Tibial artery (tissue), 4 donors: Measurements from ENCODE around the gene RFX5.
A peak's percentile ranks its signal among the peaks of the same experiment; 100 is the strongest.
"Not testable (repeated sequence)": the region's sequence is repeated elsewhere in the genome, so short reads cannot be mapped to it uniquely, and the experiment has no call there.

Source experiments
- DNase-seq, 2 donors: peaks; one replicate each; pipeline ENCODE4 v3.0.0-alpha.2; 2019
- H3K27ac ChIP-seq, 2 donors: fragments of 200-600 bp; sonication (generic) in 1 of 2; 1 replicate in 1 of 2; 2 replicates in 1 of 2; pipeline ENCODE4 v1.5.1; 2018 to 2019; ENCODE audit warnings: mild to moderate bottlenecking in 1 of 2
- H3K27me3 ChIP-seq, 2 donors: fragments of 200-600 bp; sonication (generic) in 1 of 2; one replicate each; pipeline versions ENCODE4 v1.5.1 to v1.6.0; 2016 to 2019
- H3K36me3 ChIP-seq, 3 donors: fragments of 200-600 bp; sonication (generic) in 2 of 3; one replicate each; pipeline ENCODE4 v1.5.1; 2016 to 2019; ENCODE audit warnings: mild to moderate bottlenecking in 2 of 3
- H3K4me1 ChIP-seq, 4 donors: fragments of 200-600 bp; sonication (generic) in 2 of 4; 1 replicate in 3 of 4; 2 replicates in 1 of 4; pipeline ENCODE4 v1.5.1; 2016 to 2019
- H3K4me3 ChIP-seq, 2 donors: fragments of 200-600 bp; sonication (generic) in 1 of 2; 1 replicate in 1 of 2; 2 replicates in 1 of 2; pipeline ENCODE4 v1.5.1; 2018 to 2019; ENCODE audit warnings: mild to moderate bottlenecking in 2 of 2
- H3K9me3 ChIP-seq, 3 donors: fragments of 200-600 bp; sonication (generic) in 1 of 3; one replicate each; pipeline ENCODE4 v1.5.1; 2016 to 2019
- CTCF ChIP-seq, 2 experiments: fragments of 200-600 bp in 1 of 2; fragments of 450-650 bp in 1 of 2; IDR thresholded peaks; one replicate each; pipeline ENCODE4 v1.5.1; 2017 to 2019; ENCODE audit warnings: antibody characterized with exemption in 2 of 2, mild to moderate bottlenecking in 1 of 2, moderate library complexity in 1 of 2
- intact Hi-C: fragments of 100-400 bp; cut with DNase I; formaldehyde crosslinking; loops from one replicate; pipeline ENCODE4 v1.15.0; 2023; ENCODE audit warnings: low total_unique reads

Gene RFX5

GRCh38 chr1:151364996-151365395 is 17.9 kb upstream of the RFX5 start:
- H3K27me3 ChIP-seq = no peaks in the 10 kb centered on the region
- peaks cover 37 to 57% (median 37%) of the 10 kb centered on the region in 3 donors for H3K36me3 ChIP-seq
- no peaks in the 10 kb centered on the region for H3K9me3 ChIP-seq
- no peak overlapping the region for H3K4me3 ChIP-seq
- no peak overlapping the region for H3K27ac ChIP-seq
- intact Hi-C loops = no loop called here
- DNase-seq = no peak
- peaks cover 0 to 26% (median 11%) of the 10 kb centered on the region in 4 donors for H3K4me1 ChIP-seq
- no peak for TF ChIP-seq CTCF (IDR thresholded peaks at IDR 0.05)

DNA sequence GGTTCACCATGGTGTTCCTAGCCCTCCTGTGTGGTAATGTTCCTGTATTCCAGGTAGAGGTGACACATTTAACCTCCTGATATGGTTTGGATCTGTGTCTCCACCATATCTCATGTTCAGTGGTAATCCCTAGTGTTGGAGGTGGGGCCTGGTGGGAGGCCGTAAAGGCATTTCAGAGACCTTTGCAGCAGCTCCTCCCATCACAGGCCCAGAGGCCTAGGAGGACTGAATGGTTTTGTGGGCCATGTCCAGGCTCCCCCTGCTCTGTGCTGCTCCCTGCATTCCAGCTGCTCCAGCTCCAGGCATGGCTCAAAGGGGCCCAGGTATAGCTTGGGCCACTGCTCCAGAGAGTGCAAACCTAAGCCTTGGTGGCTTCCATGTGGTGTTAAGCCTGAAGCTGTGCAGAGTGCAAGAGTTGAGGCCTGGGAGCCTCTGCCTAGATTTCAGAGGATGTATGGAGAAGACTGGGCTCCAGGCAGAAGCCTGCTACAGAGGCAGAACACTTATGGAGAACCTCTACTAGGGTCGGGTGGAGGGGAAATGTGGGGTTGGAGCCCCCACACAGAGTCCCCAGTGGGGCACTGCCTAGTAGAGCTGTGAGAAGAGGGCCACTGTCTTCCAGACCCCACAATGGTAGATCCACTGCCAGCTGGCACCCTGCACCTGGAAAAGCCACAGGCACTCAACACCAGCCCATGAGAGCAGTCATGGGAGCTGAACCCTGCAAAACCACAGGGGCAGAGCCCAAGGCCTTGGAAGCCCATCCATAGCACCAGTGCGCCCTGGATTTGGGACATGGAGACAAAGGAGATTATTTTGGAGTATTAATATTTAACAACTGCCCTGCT is 15.5 kb upstream of the RFX5 start:
- intact Hi-C loops = no loop called here
- peak in 1 of 2 donors; percentile 51 for DNase-seq
- Histone ChIP-seq H3K4me3 (no peak overlapping the region), H3K27me3 (no peaks in the 10 kb centered on the region), H3K36me3 (peaks cover 30 to 48% (median 37%) of the 10 kb centered on the region in 3 donors), H3K27ac (no peak overlapping the region), H3K9me3 (no peaks in the 10 kb centered on the region), H3K4me1 (peaks cover 0 to 4% (median 0%) of the 10 kb centered on the region in 4 donors)
- no peak for TF ChIP-seq CTCF (IDR thresholded peaks at IDR 0.05)

GRCh38 chr1:151361883-151362282 is 14.8 kb upstream of the RFX5 start:
- DNase-seq = no peak
- TF ChIP-seq CTCF (IDR thresholded peaks at IDR 0.05) = no peak
- Histone ChIP-seq H3K36me3 (peaks cover 28 to 44% (median 37%) of the 10 kb centered on the region in 3 donors), H3K27ac (no peak overlapping the region), H3K4me1 (peaks cover 0 to 3% (median 0%) of the 10 kb centered on the region in 4 donors), H3K9me3 (no peaks in the 10 kb centered on the region), H3K4me3 (no peak overlapping the region), H3K27me3 (no peaks in the 10 kb centered on the region)
- intact Hi-C loops = no loop called here

GRCh38 chr1:151356696-151357095 is 9.6 kb upstream of the RFX5 start:
- Histone ChIP-seq H3K4me3 (no peak overlapping the region), H3K27me3 (no peaks in the 10 kb centered on the region), H3K27ac (no peak overlapping the region), H3K36me3 (no peaks in the 10 kb centered on the region), H3K9me3 (no peaks in the 10 kb centered on the region), H3K4me1 (no peaks in the 10 kb centered on the region)
- no peak for TF ChIP-seq CTCF (IDR thresholded peaks at IDR 0.05)
- intact Hi-C loops = no loop called here
- no peak for DNase-seq

- TF ChIP-seq CTCF (IDR thresholded peaks at IDR 0.05) = no peak
- intact Hi-C loops = no loop called here
These were observed 5.1 kb upstream of the RFX5 start for GRCh38 chr1:151352021-151352718.

DNA sequence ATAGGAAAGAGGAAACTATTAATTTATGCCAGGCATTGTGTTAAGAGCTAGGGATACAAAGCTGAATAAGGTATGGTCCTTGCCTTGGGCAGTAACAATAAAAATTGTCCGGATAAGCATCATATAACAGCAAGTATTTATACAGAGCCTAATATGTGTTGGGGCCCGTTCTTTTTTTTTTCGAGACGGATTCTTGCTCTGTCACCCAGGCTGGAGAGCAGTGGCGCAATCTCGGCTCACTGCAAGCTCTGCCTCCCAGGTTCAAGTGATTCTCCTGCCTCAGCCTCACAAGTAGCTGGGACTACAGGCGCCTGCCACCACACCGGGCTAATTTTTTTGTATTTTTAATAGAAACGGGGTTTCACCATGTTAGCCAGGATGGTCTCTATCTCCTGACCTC is 3.3 kb upstream of the RFX5 start:
- H3K4me1 ChIP-seq = peaks cover 3 to 18% (median 10%) of the 10 kb centered on the region in 4 donors
- H3K36me3 ChIP-seq, H3K9me3 ChIP-seq, H3K27ac ChIP-seq, intact Hi-C loops, H3K27me3 ChIP-seq, H3K4me3 ChIP-seq, DNase-seq: not testable (repeated sequence)

More at GRCh38 chr1:151352021-151352718, 5.1 kb upstream of the RFX5 start:
- no peak overlapping the region for H3K27ac ChIP-seq
- no peaks in the 10 kb centered on the region for H3K36me3 ChIP-seq
- H3K9me3 ChIP-seq = no peaks in the 10 kb centered on the region
- H3K27me3 ChIP-seq = no peaks in the 10 kb centered on the region
- peaks cover 0 to 7% (median 0%) of the 10 kb centered on the region in 4 donors for H3K4me1 ChIP-seq
- no peak for DNase-seq
- H3K4me3 ChIP-seq = no peak overlapping the region
